Measurements from ENCODE around the gene HLTF. TPM values are rescaled to one million over a fixed set of nuclear protein-coding genes. Genes with fewer than 3 reads are reported as not detected.
A peak's percentile ranks its signal among the peaks of the same experiment; 100 is the strongest.

The HLTF gene
- total and polyA plus RNA-seq, 2 of the 13 experiments (the other 11 are each of a cell fraction or from before 2014, with no cell fraction given), result 12.0 to 22.9 TPM

DNA sequence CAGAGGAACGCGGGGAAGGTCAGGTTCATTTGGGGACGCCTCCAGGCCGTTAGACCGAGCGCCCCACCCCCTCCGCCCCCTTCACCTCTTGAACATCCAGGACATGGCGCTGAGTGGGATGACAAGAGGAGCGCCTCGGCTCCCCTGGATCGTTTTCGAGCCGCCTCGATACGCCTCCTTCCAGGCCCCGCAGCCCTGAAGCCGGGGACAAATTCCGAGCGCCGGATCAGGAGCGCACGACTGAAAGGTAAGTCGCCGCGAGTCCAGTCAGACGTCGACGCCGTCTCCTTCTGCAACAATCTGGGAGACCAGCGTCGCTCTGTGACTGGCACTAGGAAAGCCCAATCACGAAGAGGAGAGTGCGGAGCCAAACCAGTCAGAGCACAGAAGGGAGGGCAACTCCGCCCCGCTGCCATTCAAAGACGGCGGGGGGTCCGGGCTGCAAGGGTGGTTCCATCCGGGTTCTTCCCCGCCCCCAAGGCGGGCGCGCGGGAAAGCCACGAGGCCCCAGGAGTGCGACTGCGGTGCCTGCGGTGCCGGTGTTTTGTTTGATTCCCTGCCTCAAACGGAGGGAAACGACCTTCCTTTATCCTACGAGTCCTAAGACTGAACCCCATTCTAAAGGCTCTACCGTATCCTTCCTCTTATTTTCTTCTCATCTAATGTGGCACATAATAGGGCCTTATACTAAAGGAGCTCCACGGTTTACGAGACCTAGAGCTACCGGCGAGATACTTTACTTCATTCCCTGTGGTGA lies at the start of gene HLTF (continued):
- TF ChIP-seq ZNF296 (CRISPR knock-in tag; conservative IDR thresholded peaks at IDR 0.05), result 0 out of 2 replicates have a peak, but pooled peaks have one; percentile 56
- peak; percentile 78 for TF ChIP-seq TGIF2 (CRISPR knock-in tag; IDR thresholded peaks at IDR 0.05)
- peak; percentile 70; the same call in 1 of the 2 replicates for TF ChIP-seq CBX5 (CRISPR knock-in tag; IDR thresholded peaks at IDR 0.05; ENCODE audit: borderline replicate concordance)
- TF ChIP-seq, protein P1, sequence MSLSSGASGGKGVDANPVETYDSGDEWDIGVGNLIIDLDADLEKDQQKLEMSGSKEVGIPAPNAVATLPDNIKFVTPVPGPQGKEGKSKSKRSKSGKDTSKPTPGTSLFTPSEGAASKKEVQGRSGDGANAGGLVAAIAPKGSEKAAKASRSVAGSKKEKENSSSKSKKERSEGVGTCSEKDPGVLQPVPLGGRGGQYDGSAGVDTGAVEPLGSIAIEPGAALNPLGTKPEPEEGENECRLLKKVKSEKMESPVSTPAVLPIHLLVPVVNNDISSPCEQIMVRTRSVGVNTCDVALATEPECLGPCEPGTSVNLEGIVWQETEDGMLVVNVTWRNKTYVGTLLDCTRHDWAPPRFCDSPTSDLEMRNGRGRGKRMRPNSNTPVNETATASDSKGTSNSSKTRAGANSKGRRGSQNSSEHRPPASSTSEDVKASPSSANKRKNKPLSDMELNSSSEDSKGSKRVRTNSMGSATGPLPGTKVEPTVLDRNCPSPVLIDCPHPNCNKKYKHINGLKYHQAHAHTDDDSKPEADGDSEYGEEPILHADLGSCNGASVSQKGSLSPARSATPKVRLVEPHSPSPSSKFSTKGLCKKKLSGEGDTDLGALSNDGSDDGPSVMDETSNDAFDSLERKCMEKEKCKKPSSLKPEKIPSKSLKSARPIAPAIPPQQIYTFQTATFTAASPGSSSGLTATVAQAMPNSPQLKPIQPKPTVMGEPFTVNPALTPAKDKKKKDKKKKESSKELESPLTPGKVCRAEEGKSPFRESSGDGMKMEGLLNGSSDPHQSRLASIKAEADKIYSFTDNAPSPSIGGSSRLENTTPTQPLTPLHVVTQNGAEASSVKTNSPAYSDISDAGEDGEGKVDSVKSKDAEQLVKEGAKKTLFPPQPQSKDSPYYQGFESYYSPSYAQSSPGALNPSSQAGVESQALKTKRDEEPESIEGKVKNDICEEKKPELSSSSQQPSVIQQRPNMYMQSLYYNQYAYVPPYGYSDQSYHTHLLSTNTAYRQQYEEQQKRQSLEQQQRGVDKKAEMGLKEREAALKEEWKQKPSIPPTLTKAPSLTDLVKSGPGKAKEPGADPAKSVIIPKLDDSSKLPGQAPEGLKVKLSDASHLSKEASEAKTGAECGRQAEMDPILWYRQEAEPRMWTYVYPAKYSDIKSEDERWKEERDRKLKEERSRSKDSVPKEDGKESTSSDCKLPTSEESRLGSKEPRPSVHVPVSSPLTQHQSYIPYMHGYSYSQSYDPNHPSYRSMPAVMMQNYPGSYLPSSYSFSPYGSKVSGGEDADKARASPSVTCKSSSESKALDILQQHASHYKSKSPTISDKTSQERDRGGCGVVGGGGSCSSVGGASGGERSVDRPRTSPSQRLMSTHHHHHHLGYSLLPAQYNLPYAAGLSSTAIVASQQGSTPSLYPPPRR (CRISPR knock-in tag; IDR thresholded peaks at IDR 0.05; ENCODE audit: borderline replicate concordance), result peak; percentile 27; the same call in 1 of the 2 replicates
- TF ChIP-seq SRSF9 (IDR thresholded peaks at IDR 0.05; ENCODE audit: borderline replicate concordance, insufficient read depth, low read depth, low read length, poor library complexity, severe bottlenecking), result no peak
- TF ChIP-seq RFX3 (CRISPR knock-in tag; IDR thresholded peaks at IDR 0.05), result no peak
- peak; percentile 58 for TF ChIP-seq HDAC1 (CRISPR knock-in tag; IDR thresholded peaks at IDR 0.05)
- TF ChIP-seq, protein P2, sequence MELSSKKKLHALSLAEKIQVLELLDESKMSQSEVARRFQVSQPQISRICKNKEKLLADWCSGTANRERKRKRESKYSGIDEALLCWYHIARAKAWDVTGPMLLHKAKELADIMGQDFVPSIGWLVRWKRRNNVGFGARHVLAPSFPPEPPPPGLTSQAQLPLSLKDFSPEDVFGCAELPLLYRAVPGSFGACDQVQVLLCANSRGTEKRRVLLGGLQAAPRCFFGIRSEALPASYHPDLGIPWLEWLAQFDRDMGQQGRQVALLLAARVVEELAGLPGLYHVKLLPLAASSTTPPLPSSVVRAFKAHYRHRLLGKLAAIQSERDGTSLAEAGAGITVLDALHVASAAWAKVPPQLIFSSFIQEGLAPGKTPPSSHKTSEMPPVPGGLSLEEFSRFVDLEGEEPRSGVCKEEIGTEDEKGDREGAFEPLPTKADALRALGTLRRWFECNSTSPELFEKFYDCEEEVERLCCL (CRISPR knock-in tag; IDR thresholded peaks at IDR 0.05; ENCODE audit: borderline replicate concordance), result peak; percentile 45; the same call in 1 of the 2 replicates
- peak; percentile 72 for TF ChIP-seq XRCC5 (optimal IDR thresholded peaks at IDR 0.05; ENCODE audit: low read length)
- TF ChIP-seq ZNF24 (IDR thresholded peaks at IDR 0.05), result no peak
- TF ChIP-seq CREB1 (IDR thresholded peaks at IDR 0.05), result peak; percentile 76
- peak; percentile 90 for TF ChIP-seq CREB1 (CRISPR knock-in tag; IDR thresholded peaks at IDR 0.05)
- TF ChIP-seq KMT2A (CRISPR knock-in tag; IDR thresholded peaks at IDR 0.05), result peak; percentile 66
- no peak for TF ChIP-seq ZNF33A (CRISPR knock-in tag; IDR thresholded peaks at IDR 0.05; ENCODE audit: borderline replicate concordance)
- TF ChIP-seq, protein P3, sequence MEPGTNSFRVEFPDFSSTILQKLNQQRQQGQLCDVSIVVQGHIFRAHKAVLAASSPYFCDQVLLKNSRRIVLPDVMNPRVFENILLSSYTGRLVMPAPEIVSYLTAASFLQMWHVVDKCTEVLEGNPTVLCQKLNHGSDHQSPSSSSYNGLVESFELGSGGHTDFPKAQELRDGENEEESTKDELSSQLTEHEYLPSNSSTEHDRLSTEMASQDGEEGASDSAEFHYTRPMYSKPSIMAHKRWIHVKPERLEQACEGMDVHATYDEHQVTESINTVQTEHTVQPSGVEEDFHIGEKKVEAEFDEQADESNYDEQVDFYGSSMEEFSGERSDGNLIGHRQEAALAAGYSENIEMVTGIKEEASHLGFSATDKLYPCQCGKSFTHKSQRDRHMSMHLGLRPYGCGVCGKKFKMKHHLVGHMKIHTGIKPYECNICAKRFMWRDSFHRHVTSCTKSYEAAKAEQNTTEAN (CRISPR knock-in tag; conservative IDR thresholded peaks at IDR 0.05), result peak; percentile 83
- TF ChIP-seq, protein P4, sequence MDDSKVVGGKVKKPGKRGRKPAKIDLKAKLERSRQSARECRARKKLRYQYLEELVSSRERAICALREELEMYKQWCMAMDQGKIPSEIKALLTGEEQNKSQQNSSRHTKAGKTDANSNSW (CRISPR knock-in tag; IDR thresholded peaks at IDR 0.05; ENCODE audit: borderline replicate concordance), result no peak
- no peak for TF ChIP-seq PCBP2 (optimal IDR thresholded peaks at IDR 0.05; ENCODE audit: low read depth, low read length, poor library complexity, severe bottlenecking)
